CD4-positive, alpha-beta T cell (primary cell): ENCODE data around the gene ATP1B1. TPM values are rescaled to one million over a fixed set of nuclear protein-coding genes. Genes with fewer than 3 reads are reported as not detected.

Experiments
- ATAC-seq: fragments of 200-7000 bp; cut with Tn5 transposase; one replicate; pipeline ENCODE4 v1.10.0; 2022; ENCODE audit warnings: mild to moderate bottlenecking; ENCODE audit not compliant: poor library complexity
- CTCF ChIA-PET: fragments of 350-600 bp; sonication (Branson Sonifier 250); formaldehyde crosslinking; loops from one replicate; lab custom pipeline; 2021; ENCODE audit warnings: antibody characterized with exemption, inconsistent platforms; lab: Charles Lee
- POLR2A ChIA-PET: fragments of 350-600 bp; sonication (Branson Sonifier 250); formaldehyde crosslinking; loops from one replicate; lab custom pipeline; 2021; ENCODE audit warnings: antibody characterized with exemption, inconsistent platforms; lab: Charles Lee
- DNase-seq, 14 experiments: peaks; one replicate each; pipeline ENCODE4 v3.0.0-alpha.2; 2013 to 2020; ENCODE audit warnings: mixed read lengths in 2 of 14
- H3K27ac ChIP-seq, 2 donors: one replicate each; pipeline versions ENCODE4 v1.5.1 to v1.7.0; 2013; ENCODE audit warnings: low read length in 2 of 2, low read depth in 1 of 2, mild to moderate bottlenecking in 1 of 2
- H3K27me3 ChIP-seq, 2 experiments: 1 replicate in 1 of 2; 2 replicates in 1 of 2; pipeline versions ENCODE4 v1.6.1 to v1.7.0; 2013; ENCODE audit warnings: low read length in 2 of 2, control low read depth in 1 of 2, mild to moderate bottlenecking in 1 of 2, moderate library complexity in 1 of 2; ENCODE audit not compliant: insufficient read depth in 2 of 2, control insufficient read depth in 1 of 2
- H3K36me3 ChIP-seq: one replicate; pipeline ENCODE4 v1.6.1; 2013; ENCODE audit warnings: low read length, control low read depth; ENCODE audit not compliant: insufficient read depth
- H3K4me1 ChIP-seq: one replicate; pipeline ENCODE4 v1.6.1; 2013; ENCODE audit warnings: low read length, control low read depth; ENCODE audit not compliant: insufficient read depth
- H3K4me3 ChIP-seq: one replicate; pipeline ENCODE4 v1.5.1; 2013; ENCODE audit warnings: mild to moderate bottlenecking, low read length, moderate library complexity
- H3K9me3 ChIP-seq, 2 experiments: 1 replicate in 1 of 2; 2 replicates in 1 of 2; pipeline versions ENCODE4 v1.6.1 to v1.7.0; 2013; ENCODE audit warnings: low read length in 2 of 2, mild to moderate bottlenecking in 2 of 2, control low read depth in 1 of 2, moderate library complexity in 1 of 2; ENCODE audit not compliant: control insufficient read depth in 1 of 2, insufficient read depth in 1 of 2
- H3K27ac Mint-ChIP-seq: one replicate; pipeline ENCODE4 v1.8.0; 2020; ENCODE audit warnings: mixed read lengths
- H3K27me3 Mint-ChIP-seq: one replicate; pipeline ENCODE4 v1.8.0; 2021; ENCODE audit warnings: mixed read lengths
- H3K36me3 Mint-ChIP-seq: one replicate; pipeline ENCODE4 v1.8.0; 2021; ENCODE audit warnings: low read depth, mixed read lengths
- H3K4me1 Mint-ChIP-seq: one replicate; pipeline ENCODE4 v1.8.0; 2021; ENCODE audit warnings: low read depth, mixed read lengths
- H3K4me3 Mint-ChIP-seq: one replicate; pipeline ENCODE4 v1.8.0; 2020; ENCODE audit warnings: mild to moderate bottlenecking, mixed read lengths
- H3K9me3 Mint-ChIP-seq: one replicate; pipeline ENCODE4 v1.8.0; 2020; ENCODE audit warnings: mixed read lengths
- intact Hi-C, 2 experiments: fragments of 100-400 bp; cut with DNase I in 1 of 2; cut with micrococcal nuclease in 1 of 2; formaldehyde crosslinking; loops; one replicate each; pipeline versions ENCODE4 v1.15.1 to v1.9.0; 2023 to 2025; cut with DNase I, micrococcal nuclease
- total RNA-seq, 174 experiments: library from RNA in 2 of 174; stranded (reverse) in 2 of 174; gene quantifications; one replicate each; pipeline ENCODE4 v1.2.3 and lab custom pipeline; 2021 to 2026
- TF ChIP-seq, protein P1 (sequence below): fragments of 200-600 bp; IDR thresholded peaks from one replicate; pipeline ENCODE4 v1.8.0; 2022; ENCODE audit warnings: antibody characterized with exemption, mild to moderate bottlenecking

The ATP1B1 gene
- total RNA-seq, 2 experiments from 2014 or later, result 3.5 to 4.5 TPM

DNA sequence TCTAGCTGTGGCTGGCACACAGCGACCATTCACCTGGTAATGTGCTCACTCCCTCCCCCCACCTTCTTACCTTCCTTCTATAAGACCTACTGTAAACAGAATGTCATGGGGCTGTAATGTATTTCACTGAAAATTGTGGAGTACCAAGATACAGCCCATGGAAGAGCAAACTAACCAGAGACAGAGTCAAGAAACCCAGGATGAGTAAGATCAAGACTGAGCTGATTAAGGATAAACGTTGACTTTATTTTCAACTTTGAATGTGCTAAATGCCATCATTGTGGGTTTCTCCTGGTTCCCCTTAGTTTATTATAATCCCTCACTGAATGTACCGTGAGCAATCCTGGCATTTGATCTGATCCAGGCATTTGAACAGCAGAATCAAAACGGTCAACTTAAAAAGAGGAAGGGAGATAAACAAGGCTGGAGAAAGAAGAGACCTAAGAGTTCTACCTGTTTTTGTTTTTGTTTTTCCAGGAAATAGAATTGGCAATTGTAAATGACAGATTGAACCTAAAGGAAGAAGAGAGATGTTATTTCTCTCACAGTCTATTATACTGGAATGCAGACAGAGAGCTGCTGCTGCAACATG, 16.1 kb upstream of the ATP1B1 start:
- no peaks in the 10 kb centered on the region for H3K36me3 ChIP-seq
- no peaks in the 10 kb centered on the region for H3K36me3 Mint-ChIP-seq
- H3K4me1 Mint-ChIP-seq, result peaks cover 12% of the 10 kb centered on the region
- H3K27me3 Mint-ChIP-seq, result no peaks in the 10 kb centered on the region
- peaks cover 0 to 2% of the 10 kb centered on the region in 2 experiments for H3K27me3 ChIP-seq
- peaks cover 7% of the 10 kb centered on the region for H3K4me1 ChIP-seq
- CTCF ChIA-PET, result no interaction called here
- H3K27ac Mint-ChIP-seq, result no peak overlapping the region
- TF ChIP-seq, protein P1, sequence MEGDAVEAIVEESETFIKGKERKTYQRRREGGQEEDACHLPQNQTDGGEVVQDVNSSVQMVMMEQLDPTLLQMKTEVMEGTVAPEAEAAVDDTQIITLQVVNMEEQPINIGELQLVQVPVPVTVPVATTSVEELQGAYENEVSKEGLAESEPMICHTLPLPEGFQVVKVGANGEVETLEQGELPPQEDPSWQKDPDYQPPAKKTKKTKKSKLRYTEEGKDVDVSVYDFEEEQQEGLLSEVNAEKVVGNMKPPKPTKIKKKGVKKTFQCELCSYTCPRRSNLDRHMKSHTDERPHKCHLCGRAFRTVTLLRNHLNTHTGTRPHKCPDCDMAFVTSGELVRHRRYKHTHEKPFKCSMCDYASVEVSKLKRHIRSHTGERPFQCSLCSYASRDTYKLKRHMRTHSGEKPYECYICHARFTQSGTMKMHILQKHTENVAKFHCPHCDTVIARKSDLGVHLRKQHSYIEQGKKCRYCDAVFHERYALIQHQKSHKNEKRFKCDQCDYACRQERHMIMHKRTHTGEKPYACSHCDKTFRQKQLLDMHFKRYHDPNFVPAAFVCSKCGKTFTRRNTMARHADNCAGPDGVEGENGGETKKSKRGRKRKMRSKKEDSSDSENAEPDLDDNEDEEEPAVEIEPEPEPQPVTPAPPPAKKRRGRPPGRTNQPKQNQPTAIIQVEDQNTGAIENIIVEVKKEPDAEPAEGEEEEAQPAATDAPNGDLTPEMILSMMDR, result no peak
- no peak for ATAC-seq
- H3K9me3 ChIP-seq, result no peaks in the 10 kb centered on the region
- no peak overlapping the region for H3K27ac ChIP-seq
- no peak for DNase-seq
- H3K9me3 Mint-ChIP-seq, result no peaks in the 10 kb centered on the region
- POLR2A ChIA-PET, result interaction anchor here (1.1 kb wide), 1 partner anchor 10 kb away, joined by 4 read pairs; no protein-coding TSS in a partner anchor
- no peak overlapping the region for H3K4me3 ChIP-seq
- H3K4me3 Mint-ChIP-seq, result no peak overlapping the region
- intact Hi-C loops, result no loop called here

DNA sequence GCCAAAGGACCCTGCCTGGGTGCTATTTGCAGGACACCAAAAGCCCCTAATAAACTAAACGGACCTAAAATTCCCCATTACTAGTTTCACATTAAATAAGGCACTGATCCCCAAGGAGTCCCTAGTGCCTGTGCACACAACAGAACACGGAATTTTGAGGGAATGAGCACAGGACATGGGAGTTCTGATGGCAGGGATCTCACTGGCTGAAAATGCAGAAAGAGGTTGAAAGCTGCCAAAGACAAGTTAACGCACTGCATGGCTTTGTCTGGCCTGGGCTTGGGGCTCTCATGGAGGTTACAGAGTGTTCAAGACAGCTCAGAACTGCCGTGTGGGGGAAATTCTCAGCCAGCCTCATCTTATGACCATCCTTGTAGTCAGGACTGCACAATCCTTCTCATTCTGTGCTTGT, 15.6 kb upstream of the ATP1B1 start:
- Histone ChIP-seq H3K27me3 (peaks cover 0 to 2% of the 10 kb centered on the region in 2 experiments), H3K27ac (no peak overlapping the region), H3K36me3 (no peaks in the 10 kb centered on the region), H3K4me1 (peaks cover 7% of the 10 kb centered on the region), H3K9me3 (no peaks in the 10 kb centered on the region), H3K4me3 (no peak overlapping the region)
- ChIA-PET POLR2A (no interaction called here), CTCF (no interaction called here)
- H3K4me1 Mint-ChIP-seq, result peaks cover 12% of the 10 kb centered on the region
- no peak overlapping the region for H3K27ac Mint-ChIP-seq
- TF ChIP-seq, protein P1, result no peak
- H3K4me3 Mint-ChIP-seq, result no peak overlapping the region
- intact Hi-C loops, result no loop called here
- no peaks in the 10 kb centered on the region for H3K36me3 Mint-ChIP-seq
- H3K27me3 Mint-ChIP-seq, result no peaks in the 10 kb centered on the region
- ATAC-seq (no peak), DNase-seq (no peak)
- H3K9me3 Mint-ChIP-seq, result no peaks in the 10 kb centered on the region

DNA sequence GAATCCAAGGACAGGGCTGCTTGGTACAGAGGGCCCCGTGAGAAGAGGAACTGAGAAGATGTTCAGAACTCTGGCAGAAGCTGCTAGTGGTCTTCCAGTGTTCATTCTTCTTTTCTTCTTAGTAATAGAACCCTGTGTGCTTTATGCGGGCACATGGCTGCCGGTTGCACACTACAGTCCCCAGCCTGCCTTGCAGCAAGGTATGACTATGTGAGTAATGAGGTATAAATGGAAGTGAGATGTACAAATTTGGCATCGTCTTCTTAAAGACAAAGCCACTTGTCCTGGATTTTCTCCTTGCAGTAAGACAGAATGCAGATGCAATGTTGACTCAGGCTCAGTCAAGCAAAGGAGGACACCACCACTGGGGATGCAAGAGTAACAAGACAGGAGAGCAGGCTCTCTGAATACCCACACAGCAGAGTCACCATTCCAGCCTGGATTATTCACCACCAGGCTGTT, 15.0 kb upstream of the ATP1B1 start:
- H3K9me3 ChIP-seq, result no peaks in the 10 kb centered on the region
- H3K4me3 ChIP-seq, result no peak overlapping the region
- Mint-ChIP-seq H3K27me3 (no peaks in the 10 kb centered on the region), H3K27ac (no peak overlapping the region), H3K36me3 (no peaks in the 10 kb centered on the region), H3K9me3 (no peaks in the 10 kb centered on the region), H3K4me3 (no peak overlapping the region), H3K4me1 (peaks cover 10% of the 10 kb centered on the region)
- ChIA-PET CTCF (no interaction called here), POLR2A (no interaction called here)
- DNase-seq (no peak), ATAC-seq (no peak)
- intact Hi-C loops, result no loop called here
- TF ChIP-seq, protein P1, result no peak
- H3K4me1 ChIP-seq, result peaks cover 6% of the 10 kb centered on the region
- H3K27me3 ChIP-seq, result peaks cover 0 to 2% of the 10 kb centered on the region in 2 experiments
- H3K36me3 ChIP-seq, result no peaks in the 10 kb centered on the region
- no peak overlapping the region for H3K27ac ChIP-seq
